ENCODE data around the gene FAM200C. TPM values are rescaled to one million over a fixed set of nuclear protein-coding genes. Genes with fewer than 3 reads are reported as not detected.

FAM200C gene
- 1.6 and 2.9 TPM in 2 replicates for polyA plus RNA-seq (2011; rRNA removed)
- 1.3 and 1.6 TPM in 2 replicates for polyA minus RNA-seq (2011; rRNA and poly(A)+ RNA removed)

DNA sequence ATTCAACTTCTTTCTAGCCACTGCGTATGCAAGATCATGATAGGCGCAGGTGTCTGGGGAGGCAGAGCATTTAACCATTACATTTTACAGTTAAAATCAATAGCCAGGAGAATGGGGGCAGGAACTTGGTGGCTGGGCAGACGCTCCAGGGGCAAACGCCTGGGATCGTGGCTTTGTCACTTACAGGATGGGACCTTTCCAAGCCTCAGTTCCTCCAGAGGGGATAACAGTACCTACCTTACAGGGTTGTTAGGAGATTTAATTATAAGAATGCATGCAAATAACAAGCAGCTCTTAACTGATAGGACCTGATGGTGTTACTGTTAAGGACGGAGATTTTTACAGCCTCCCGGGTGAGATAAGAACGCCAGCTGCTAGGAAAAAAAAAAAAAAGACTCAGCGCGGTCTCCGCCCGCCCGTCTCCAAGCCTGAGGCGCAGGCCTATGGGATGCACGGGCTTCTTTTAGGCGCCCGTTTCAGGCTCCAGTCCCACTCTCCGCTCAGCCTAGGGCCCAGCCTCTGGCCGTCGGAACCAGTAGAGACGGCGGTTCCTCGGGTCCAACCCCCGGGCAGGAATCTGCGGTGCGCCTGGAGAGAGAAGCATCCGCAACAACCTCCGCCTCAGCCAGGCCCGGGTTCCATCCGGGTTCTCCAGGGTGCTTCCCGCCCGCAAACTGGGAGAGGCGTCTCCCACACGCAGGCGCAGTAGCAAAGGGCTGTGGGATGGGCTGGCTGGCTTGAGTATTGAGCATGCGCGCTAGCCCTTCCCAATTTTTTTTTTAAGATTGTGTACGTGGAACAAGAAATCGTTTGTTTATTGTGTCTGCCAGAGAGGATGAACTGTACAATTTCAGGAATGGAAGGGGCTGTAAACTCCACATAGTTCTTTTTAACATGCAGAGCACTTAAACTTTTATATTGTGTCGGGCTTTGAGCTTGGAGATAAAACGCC, at the start of gene FAM200C:
Gene FAM200C (minus strand): TSS at position 653 of the 952 bp plus-strand sequence. CDS start 4,564 bp downstream, outside the sequence.
- Histone ChIP-seq H3K36me3 (ENCODE audit: control insufficient read depth, insufficient read depth, low read length) (peaks cover 4% of the 10 kb centered on the region; the same call in 1 of the 2 replicates), H3K4me3 (ENCODE audit: low read depth, low read length) (peak within 1 kb of the TSS; percentile 70), H3K27me3 (ENCODE audit: control insufficient read depth, insufficient read depth, low read length) (no peaks in the 10 kb centered on the region)
- peak; percentile 71 for DNase-seq (ENCODE audit: low read depth)
- ChIA-PET POLR2A (interaction anchor here (0.6 to 1.3 kb wide), 4 partner anchors 19 to 592 kb away, joined by 3 to 11 read pairs (median 4); partner anchors contain the start of genes PTTG1 and SLU7), CTCF (no interaction called here)
- TF ChIP-seq, protein P1, sequence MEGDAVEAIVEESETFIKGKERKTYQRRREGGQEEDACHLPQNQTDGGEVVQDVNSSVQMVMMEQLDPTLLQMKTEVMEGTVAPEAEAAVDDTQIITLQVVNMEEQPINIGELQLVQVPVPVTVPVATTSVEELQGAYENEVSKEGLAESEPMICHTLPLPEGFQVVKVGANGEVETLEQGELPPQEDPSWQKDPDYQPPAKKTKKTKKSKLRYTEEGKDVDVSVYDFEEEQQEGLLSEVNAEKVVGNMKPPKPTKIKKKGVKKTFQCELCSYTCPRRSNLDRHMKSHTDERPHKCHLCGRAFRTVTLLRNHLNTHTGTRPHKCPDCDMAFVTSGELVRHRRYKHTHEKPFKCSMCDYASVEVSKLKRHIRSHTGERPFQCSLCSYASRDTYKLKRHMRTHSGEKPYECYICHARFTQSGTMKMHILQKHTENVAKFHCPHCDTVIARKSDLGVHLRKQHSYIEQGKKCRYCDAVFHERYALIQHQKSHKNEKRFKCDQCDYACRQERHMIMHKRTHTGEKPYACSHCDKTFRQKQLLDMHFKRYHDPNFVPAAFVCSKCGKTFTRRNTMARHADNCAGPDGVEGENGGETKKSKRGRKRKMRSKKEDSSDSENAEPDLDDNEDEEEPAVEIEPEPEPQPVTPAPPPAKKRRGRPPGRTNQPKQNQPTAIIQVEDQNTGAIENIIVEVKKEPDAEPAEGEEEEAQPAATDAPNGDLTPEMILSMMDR (IDR thresholded peaks at IDR 0.05; ENCODE audit: insufficient read depth, low read depth, low read length): no peak

DNA sequence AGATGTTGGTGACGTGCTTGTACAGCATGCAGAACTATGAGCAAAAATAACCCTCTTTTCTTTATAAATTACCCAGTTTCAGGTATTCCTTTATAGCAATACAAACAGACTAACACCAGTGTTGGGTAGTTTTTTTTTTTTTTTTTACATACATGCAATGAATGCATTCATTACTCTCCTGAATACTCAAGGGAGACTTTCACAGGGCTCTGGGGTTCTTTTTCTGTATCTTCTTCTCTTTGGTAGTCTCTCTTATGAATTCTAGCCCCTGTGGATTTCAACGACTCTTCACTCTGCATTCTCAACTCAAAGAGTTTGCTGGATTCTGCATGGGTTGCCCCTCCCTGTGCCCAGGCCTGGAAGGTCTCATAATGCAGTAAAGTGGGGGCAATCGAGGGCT, 49.6 kb upstream of the FAM200C start:
- ChIA-PET CTCF (interaction anchor here (2.9 kb wide), 1 partner anchor 11 kb away, joined by 14 read pairs; no protein-coding TSS in a partner anchor), POLR2A (no interaction called here)
- no peak for DNase-seq (ENCODE audit: low read depth)
- H3K36me3 ChIP-seq (ENCODE audit: control insufficient read depth, insufficient read depth, low read length): no peaks in the 10 kb centered on the region
- peaks cover 3% of the 10 kb centered on the region; the same call in 1 of the 2 replicates for H3K27me3 ChIP-seq (ENCODE audit: control insufficient read depth, insufficient read depth, low read length)
- H3K4me3 ChIP-seq (ENCODE audit: low read depth, low read length): no peak overlapping the region
- TF ChIP-seq, protein P1 (IDR thresholded peaks at IDR 0.05; ENCODE audit: insufficient read depth, low read depth, low read length): no peak

DNA sequence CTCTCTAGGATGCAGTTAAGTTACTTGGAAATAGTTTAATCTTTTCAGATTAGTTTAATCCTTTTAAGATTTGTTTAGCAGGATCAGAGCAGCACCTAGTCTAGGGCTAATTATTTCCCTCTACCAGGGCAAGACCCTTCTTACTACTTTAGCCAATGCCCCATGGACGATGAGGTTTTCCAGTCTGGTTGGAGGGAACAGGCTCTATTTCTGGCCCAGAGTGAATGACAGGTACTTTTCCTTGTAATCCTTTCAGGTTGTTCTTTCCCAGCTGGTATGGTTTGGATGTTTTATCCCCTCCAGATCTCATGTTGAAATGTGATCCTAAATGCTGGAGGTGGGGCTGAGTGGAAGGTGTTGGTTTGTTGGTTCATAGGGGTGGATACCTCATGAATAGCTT, 49.0 kb upstream of the FAM200C start:
- Histone ChIP-seq H3K4me3 (ENCODE audit: low read depth, low read length) (no peak overlapping the region), H3K27me3 (ENCODE audit: control insufficient read depth, insufficient read depth, low read length) (peaks cover 3% of the 10 kb centered on the region; the same call in 1 of the 2 replicates), H3K36me3 (ENCODE audit: control insufficient read depth, insufficient read depth, low read length) (no peaks in the 10 kb centered on the region)
- ChIA-PET CTCF (interaction anchor here (2.9 kb wide), 1 partner anchor 10 kb away, joined by 14 read pairs; no protein-coding TSS in a partner anchor), POLR2A (no interaction called here)
- TF ChIP-seq, protein P1 (IDR thresholded peaks at IDR 0.05; ENCODE audit: insufficient read depth, low read depth, low read length): no peak
- no peak for DNase-seq (ENCODE audit: low read depth)

DNA sequence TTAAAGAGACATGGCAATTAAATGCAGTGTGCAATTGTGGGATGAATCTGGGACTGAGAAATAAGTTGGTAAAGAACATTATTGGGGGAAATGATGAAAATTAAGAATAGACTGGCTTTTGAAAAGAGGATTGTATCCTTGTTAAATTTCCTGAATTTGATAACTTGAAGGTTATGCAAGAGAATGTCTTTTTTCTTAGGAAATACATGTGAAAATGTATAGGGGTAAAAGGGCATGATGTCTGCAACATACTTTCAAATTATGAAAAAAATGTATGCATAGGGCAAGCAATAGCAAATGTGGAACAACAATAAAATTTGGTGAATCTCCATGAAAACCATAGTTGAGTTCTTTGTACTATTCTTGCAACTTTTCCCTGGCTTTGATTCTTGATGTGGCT, 45.9 kb upstream of the FAM200C start:
- CTCF ChIA-PET: no interaction called here
- POLR2A ChIA-PET: no interaction called here
- Histone ChIP-seq H3K27me3 (ENCODE audit: control insufficient read depth, insufficient read depth, low read length) (peaks cover 3% of the 10 kb centered on the region; the same call in 1 of the 2 replicates), H3K4me3 (ENCODE audit: low read depth, low read length) (no peak overlapping the region), H3K36me3 (ENCODE audit: control insufficient read depth, insufficient read depth, low read length) (no peaks in the 10 kb centered on the region)
- no peak for DNase-seq (ENCODE audit: low read depth)
- TF ChIP-seq, protein P1 (IDR thresholded peaks at IDR 0.05; ENCODE audit: insufficient read depth, low read depth, low read length): no peak

DNA sequence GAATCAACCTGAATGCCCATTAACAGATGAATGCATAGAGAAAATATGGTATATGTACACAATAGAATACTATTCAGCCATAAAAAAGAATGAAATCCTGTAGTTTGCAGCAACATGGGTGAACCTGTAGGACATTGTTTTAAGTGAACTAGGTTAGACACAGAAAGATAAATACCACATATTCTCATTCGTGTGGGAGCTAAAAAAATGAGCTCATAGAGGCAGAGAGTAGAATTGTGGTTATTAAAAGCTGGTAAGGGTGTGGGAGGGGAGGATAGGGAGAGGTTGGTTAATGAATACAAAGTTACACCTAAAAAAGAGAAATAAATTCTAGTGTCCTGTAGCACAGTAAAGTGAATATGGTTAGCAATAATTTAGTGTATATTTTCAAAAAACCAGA, 45.3 kb upstream of the FAM200C start:
- ChIA-PET POLR2A (no interaction called here), CTCF (no interaction called here)
- no peaks in the 10 kb centered on the region for H3K36me3 ChIP-seq (ENCODE audit: control insufficient read depth, insufficient read depth, low read length)
- no peak overlapping the region for H3K4me3 ChIP-seq (ENCODE audit: low read depth, low read length)
- no peak for DNase-seq (ENCODE audit: low read depth)
- peaks cover 3% of the 10 kb centered on the region; the same call in 1 of the 2 replicates for H3K27me3 ChIP-seq (ENCODE audit: control insufficient read depth, insufficient read depth, low read length)
- TF ChIP-seq, protein P1 (IDR thresholded peaks at IDR 0.05; ENCODE audit: insufficient read depth, low read depth, low read length): no peak

All from BJ (cell line).